ENCODE data around the gene ZNF496.
"Not testable (repeated sequence)": the region's sequence is repeated elsewhere in the genome, so short reads cannot be mapped to it uniquely, and the experiment has no call there.

The ZNF496 gene

DNA sequence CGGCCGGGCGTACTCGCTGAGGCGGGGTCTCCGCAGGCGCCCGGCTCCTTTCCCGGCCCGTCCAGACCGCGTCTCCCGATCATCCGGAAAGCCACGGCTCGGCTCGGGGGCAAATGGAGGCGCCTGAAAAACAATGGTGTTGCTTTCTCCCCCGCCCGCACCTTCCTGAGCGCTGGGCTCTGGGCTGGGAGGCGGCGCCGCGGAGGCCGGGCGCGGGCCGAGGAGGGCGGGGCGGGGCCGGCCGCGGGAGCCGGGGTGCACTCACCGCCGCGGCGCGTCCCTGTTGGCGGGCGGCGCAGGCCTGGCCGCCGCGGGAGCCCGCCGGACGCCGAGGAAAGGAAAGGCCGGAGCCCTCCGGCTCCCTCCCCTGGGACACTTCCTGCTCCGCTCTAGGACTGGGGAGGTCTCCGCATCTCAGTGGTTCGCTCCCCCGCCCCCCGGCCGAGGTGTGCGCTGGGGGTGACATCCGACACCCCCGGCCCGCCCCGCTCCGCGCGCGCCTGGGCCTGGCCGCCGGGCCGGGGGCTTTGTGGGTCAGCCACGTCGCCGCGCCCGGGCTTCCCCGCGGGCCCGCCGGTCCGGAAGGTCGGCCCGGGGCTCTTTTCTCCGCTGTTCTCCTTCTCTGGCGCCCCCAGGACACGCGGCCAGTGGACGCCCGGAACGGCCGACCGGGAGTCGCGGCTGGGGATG, at the start of gene ZNF496:
ZNF496 (minus strand) TSS at position 343 of the 690 bp plus-strand sequence. CDS start 2,289 bp downstream, outside the sequence.
- DNase-seq: peak; percentile 89 to 91

DNA sequence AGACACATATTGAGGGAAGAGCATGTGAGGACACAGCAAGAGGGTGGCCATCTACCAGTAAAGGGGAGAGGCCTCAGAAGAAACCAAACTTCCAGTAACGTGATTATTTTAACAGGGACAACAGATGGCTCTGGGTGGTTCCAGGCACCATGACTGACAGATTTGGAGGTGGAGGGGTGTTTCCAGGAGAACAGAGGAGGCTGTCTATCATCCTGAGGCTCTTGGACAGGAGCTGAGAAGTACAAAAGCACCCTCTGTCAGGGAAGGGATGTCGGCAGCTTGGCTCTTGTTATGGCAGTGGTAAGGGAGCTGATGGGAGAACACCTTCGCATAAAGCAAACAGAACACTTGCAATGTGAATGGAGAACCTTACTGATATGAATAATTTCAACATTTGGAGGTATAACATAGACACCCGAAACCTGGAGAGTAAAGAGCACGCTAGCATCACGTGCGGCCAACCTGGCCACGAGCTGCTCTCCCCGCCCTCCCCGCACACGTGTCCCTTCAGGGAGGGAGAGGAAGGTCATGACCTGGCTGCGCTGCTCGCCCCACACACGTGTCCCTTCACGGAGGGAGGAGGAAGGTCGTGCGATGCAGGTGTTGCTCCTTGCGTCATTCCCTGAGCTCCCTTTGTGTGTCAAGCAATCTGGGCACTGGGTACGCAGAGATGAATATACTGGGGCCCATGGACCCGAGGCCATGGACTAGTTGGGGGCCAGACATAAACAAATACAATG, 46.8 kb upstream of the ZNF496 start:
- DNase-seq: no peak

DNA sequence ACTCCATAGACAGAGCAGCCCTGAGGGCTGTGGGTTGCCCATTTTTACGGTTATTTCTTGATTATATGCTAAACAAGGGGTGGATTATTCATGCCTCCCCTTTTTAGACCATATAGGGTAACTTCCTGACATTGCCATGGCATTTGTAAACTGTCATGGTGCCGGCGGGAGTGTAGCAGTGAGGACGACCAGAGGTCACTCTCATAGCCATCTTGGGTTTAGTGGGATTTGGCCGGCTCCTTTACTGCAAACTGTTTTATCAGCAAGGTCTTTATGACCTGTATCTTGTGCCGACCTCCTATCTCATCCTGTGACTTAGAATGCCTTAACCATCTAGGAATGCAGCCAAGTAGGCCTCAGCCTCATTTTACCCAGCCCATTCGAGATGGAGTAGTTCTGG, 46.0 kb upstream of the ZNF496 start:
- not testable (repeated sequence) for DNase-seq

DNA sequence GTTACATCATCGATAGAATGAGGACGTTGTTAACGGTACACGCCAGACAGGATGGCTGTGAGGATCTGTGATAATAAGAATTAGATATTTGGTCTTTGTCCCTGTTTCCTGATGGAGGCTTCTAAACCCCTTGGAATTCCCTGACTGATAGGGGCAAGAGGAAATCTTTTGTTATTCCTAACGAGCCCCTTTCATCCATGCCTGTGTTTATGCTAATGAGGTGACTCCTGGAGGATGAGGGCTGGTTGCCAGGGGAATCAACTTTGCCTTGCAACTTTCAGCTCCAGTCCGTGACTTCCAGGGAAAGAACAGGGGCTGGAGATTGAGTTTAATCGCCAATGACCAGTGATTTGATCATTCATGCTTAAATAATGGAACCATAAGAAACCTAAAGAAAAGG, 45.0 kb upstream of the ZNF496 start:
- DNase-seq: no peak

DNA sequence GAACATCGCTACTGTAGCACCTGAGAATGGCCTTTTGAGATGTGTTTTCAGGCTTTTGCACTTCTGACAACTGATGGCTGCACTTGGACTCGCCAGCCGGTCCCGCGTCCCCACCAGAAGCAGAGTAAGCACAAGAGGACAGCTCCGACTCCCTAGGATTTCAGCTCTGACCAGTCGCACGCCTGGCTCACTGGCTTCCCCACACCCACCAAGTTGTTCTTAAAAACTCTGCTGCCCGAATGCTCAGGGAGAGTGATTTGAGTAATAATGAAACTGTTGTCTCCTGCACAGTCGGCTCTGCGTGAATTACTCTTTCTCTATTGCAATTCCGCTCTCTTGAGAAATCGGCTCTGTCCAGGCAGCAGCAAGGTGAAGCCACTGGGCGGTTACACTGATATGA, 44.1 kb upstream of the ZNF496 start:
- DNase-seq: no peak

DNA sequence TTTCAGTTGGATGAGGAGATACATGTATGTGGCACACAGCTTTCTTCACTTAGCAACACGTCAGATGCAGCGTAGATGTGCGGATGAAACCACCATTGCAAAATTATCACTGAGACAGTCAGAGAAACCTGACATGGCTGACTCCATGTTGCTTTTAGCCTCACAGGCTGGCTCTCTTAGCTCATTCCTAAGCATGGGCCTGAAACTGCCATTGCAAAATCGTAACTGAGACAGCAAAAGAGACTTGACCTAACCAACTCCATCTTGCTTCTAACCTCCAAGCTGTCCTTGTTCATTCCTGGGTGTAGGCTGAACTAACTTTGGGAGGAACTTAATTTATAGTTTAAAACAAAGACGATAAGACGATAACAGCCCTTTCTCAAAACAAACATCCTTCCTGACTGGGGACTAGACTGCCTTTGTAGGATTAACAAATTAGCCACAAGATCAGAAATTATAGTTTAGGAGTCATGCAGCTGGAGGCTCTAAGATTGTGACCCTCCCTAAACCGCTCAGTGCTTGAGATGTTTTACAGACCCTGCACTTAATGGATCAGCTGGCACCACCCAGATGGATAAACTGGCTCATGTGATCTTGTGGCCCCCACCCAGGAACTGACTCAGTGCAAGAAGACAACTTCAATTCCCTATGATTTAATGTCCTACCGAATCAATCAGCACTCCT, 43.1 kb upstream of the ZNF496 start:
- not testable (repeated sequence) for DNase-seq

DNA sequence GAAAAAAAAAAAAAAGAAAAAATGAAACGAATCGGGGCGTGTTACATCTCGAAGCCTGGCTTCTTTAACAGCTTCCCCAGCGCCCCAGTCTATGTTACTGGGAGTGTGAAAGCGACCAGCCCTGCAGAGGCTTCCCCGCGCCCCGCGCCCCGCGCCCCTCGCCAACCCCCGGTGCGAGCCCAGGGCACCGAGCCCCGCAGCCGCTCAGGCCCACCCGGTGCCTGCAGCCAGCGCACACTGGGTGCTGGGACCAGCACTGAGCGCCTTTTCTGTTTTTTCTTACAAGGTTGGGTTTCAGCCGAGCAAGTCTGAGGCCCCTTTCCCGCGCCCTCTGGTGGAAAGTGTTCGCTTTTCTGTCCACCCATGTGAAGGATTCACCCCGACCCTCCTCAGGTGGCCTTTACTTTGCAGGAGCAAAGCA, 42.1 kb upstream of the ZNF496 start:
- DNase-seq: peak; percentile 38 to 73

DNA sequence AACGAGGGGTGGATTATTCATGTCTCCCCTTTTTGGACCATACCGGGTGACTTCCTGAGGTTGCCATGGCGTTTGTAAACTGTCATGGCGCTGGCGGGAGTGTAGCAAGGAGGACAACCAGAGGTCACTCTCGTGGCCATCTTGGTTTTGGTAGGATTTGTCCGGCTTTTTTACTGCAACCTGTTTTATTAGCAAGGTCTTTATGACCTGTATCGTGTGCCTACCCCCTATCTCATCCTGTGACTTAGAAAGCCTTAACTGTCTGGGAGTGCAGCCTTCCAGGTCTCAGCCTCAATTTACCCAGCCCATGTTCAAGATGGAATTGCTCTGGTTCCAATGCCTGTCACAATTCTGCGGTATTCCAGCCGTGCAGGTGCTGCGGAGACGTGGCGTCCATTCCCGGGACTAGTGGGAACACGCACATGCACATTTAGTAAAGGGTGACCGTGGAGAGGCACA, 40.2 kb upstream of the ZNF496 start:
- DNase-seq: no peak

DNA sequence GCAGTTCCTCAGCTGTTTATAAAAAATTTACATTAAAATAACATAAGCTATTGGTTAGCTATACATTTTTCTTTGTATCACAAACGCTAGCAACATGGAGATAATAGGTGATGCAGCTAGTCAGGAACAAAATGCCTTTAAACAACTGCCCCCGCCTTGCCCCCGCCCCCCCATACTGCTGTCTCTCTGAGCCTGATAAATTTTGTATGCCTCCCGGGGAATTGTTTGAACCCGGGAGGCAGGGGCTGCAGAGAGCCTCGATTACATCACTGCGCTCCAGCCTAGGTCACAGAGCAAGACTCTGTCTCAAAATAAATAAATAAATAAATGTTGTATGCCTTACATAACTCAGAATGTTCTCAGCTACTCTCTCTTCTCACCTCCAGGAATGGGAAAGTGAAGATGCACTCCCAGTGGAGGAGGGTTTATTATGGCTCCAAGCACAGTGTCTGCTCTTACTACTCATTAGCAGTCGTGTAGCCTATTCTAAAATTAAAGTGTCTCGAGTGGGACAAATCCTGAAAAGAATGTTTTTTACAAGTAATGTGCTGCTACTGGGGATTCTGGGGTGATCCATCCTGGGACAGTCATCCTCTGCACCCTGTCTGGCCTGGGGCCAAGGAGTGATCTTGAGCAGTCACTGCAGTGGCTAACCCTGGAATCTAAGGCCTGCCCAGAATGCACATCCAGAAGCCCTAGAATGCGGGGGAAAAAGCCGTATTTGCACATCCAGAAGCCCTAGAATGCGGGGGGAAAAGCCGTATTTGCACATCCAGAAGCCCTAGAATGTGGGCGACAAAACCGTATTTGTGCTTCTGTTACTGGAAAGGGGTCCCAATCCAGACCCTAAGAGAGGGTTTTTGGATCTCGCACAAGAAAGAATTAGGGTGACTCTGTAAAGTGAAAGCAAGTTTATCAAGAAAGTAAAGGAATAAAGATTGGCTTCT, 39.4 kb upstream of the ZNF496 start:
- no peak for DNase-seq

DNA sequence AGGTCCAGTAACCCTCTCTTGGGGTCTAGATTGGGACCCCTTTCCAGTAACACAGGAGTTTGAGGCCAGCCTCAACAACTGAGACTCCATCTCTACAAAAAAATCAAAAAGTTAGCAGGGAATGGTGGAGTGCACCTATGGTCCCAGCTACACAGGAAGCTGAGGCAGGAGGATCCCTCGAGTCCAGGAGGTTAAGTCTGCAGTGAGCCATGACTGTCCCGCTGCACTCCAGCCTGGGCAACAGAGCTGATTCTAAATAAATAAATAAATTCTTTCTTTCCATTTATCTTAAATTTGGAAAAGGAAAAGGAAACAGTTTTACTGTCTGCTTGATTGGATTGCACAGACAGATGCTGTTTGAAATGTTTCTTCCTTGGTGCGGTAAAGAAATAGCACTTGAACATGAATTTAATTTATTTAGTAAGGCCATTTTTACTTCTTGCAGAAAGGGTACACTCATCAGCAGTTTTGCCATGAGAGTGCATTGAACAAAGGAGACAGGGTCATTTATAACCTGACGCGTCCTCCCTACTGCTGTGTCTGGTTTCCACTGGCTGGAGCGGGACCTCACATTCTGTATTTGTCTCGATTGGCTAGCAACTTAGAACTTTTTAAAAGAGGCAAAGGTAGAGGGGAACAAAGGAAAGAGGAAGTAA, 37.0 kb upstream of the ZNF496 start:
- DNase-seq: no peak

DNA sequence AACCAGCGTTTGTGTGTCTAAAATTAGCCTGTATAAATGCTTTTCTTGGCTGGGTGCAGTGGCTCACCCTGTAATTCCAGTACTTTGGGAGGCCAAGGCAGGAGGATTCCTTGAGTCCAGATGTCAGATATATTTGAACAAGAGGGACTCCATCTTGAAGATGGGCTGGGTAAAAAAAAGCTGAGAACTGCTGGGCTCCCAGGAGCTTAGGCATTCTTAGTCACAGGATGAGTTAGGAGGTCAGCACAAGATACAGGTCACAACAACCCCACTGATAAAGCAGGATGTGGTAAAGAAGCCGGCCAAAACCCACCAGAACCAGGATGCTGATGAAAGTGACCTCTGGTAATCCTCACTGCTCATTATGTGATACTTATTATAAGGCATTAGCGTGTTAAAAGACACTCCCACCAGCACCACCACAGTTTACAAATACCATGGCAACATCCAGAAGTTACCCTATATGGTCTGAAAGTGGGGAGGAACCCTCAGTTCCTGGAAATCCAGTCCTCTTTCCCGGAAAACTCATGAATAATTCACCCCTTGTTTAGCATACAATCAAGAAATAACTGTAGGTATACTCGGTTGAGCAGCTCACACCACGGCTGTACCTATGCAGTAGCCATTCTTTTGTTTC, 36.2 kb upstream of the ZNF496 start:
- peak in 1 of 2 experiments; percentile 57 for DNase-seq

DNA sequence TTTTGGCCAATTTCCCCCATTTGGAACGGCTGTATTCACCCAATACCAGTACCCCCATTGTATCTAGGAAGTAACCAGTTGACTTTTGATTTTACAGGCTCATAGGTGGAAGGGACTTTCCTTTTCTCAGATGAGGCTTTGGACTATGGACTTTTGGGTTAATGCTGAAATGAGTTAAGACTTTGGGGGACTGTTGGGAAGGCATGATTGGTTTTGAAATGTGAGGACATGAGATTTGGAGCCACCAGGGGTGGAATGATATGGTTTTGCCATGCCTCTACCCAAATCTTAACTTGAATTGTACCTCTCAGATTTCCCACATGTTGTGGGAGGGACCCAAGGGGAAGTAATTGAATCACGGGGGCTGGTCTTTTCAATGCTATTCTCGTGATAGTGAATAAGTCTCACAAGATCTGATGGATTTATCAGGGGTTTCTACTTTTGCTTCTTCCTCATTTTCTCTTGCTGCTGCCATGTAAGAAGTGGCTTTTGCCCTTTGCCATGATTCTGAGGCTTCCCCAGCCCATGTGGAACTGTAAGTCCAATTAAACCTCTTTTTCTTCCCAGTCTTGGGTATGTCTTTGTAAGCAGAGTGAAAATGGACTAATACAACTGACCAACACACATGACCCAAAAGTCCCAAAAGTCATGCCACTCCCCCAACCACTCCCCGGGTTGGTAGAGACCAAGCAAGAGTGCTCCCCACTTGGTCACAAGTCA, 35.4 kb upstream of the ZNF496 start:
- DNase-seq: no peak

DNA sequence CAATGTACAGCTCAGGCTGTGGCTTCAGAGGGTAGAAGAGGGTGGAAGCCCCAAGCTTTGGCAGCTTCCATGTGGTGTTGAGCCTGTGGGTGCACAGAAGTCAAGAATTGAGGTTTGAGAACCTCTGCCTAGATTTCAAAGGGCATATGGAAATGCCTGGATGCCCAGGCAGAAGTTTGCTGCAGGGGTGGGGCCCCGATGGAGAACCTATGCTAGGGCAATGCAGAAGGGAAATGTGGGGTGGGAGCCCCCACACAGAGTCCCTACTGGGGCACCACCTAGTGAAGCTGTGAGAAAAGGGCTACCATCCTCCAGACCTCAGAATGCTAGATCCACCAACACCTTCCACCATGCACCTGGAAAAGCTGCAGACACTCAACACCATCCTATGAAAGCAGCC, 34.7 kb upstream of the ZNF496 start:
- DNase-seq: not testable (repeated sequence)

DNA sequence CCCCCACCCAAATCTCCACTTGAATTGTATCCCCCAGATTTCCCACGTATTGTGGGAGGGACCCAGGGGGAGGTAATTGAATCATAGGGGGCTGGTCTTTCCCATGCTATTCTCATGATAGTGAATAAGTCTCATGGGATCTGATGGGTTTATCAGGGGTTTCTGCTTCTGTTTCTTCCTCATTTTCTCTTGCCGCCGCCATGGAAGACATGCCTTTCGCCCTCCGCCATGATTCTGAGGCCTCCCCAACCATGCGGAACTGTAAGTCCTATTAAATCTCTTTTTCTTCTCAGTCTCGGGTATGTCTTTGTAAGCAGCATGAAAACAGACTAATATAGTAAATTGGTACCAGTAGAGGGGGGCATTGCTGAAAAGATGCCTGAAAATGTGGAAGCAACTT, 33.4 kb upstream of the ZNF496 start:
- DNase-seq: no peak

DNA sequence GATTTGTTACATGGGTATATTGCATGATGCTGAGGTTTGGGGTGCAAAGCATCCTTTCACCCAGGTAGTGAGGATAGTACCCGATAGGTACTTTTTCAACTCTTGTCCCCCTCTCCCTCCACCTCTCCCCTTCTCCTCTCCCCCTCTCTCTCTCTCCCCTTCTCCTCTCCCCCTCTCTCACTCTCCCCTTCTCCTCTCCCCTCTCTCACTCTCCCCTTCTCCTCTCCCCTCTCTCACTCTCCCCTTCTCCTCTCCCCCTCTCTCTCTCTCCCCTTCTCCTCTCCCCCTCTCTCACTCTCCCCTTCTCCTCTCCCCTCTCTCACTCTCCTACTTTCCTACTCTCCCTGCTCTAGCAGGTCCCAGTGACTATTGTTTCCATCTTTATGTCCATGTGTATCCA, 31.3 kb upstream of the ZNF496 start:
- DNase-seq: not testable (repeated sequence)

DNA sequence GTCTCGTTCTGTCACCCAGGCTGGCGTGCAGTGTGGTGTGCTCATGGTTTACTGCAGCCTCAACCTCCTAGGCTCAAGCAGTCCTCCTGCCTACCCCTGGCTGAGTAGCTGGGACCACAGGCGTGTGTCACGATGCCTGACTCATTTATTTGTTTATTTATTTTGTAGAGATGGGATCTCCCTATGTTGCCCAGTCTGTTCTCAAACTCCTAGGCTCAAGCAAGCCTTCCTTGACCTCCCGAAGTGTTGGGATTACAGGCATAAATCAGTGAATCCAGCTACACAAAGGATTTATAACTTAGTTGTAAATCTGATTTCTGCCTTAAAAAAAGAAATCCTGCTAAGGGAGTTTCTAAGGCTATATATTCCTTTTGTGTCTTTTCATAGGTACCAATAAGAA, 30.5 kb upstream of the ZNF496 start:
- no peak for DNase-seq

DNA sequence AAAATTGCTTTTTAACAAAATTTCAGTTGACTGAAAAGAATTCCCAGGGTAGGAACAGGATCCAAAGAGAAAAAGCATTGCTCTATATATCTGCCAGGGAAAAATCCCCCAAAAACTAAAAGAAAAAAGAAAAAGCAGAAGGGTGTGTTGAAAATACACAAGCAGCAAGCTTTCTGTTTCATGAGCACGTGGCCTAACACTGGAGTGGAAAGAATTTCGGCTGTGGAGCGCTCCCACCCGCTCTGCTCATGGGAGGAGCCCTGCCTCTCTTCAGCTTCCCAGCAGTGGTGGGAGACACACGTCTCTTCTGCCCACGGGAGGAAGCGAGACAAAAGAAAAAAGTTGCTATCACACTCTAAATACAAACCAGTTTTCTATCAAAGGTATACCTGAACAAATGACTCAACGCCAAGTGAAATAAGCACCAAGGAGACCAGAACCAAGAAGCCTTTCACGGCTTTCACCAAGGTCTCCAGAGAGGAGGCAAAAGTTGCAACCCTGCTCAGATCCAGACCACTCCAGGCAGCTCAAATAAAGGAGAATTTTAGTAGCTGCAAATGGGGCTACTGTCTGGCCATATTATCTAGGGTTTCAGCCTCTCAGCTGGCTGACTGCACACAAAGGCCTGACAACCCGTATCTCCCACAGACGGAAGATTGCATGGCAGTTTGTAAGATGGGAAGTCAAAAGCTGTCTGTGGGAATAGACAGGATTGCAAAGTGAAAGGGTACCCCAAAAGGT, 29.5 kb upstream of the ZNF496 start:
- DNase-seq: no peak

DNA sequence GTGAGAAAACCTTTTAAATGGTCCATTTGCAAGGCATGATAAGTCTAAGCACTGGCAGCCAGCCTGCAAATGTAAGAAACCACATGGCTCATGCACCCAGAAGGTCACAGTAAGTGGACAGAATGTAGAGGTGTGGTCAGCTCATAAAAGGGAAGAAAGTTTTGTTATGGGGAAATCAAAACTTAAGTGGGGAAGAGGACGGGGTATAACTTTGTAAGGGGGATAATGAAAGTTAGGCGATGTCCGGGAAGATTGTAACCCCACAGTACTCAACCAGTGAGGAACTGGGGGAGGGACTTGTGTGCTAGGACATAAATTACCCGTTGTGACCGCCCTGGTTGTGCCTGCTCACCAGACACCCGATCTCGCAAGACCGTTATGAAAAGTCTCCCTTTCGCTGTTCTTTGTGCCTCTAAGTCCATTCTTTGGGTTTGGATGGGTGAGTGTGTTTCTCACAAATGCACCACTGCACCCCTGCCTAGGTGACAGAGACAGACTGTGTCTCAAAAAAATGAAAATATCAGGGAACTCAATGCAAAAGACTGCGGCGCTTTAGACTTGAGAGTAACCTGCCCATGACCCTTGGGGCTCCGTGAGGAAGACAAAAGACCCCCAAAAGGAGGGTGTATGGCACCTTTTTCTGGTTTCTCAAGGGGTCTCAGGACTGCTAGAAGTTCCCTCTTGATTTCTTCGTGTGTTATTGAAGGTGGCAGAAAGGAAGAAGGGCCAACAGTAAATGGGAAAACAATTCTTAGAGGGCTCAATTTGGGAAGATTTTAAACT, 28.6 kb upstream of the ZNF496 start:
- no peak for DNase-seq

DNA sequence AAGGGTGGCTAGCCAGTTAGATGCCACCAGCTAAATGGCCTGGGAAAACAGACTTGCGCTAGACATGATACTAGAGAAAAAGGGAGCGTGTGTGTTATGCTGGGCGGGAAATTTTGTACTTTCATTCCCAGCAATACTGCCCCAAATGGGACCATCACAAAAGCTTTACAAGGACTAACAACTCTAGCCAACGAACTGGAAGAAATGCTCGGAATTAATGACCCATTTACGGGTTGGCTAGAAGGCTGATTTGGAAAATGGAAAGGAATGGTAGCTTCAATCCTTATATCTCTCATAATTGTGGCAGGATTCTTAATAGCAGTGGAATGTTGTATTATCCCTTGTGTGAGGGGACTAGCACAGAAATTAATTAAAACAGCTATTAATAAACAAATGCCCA, 27.9 kb upstream of the ZNF496 start:
- no peak for DNase-seq

Measured in SW 1271 (cell line).